Adrenal gland (tissue), 12 donors: ENCODE data around the gene KPNA5. TPM values are rescaled to one million over a fixed set of nuclear protein-coding genes. Genes with fewer than 3 reads are reported as not detected.
"Not testable (repeated sequence)": the region's sequence is repeated elsewhere in the genome, so short reads cannot be mapped to it uniquely, and the experiment has no call there.

ENCODE experiments used
- DNase-seq, 7 donors: peaks; one replicate each; pipeline ENCODE4 v3.0.0-alpha.2; 2019 to 2020
- H3K27ac ChIP-seq, 5 donors: fragments of 200-600 bp; sonication (generic) in 4 of 5; 1 replicate in 3 of 5; 2 replicates in 2 of 5; pipeline versions ENCODE4 v1.5.1 to v1.8.0; 2016 to 2020; ENCODE audit warnings: mild to moderate bottlenecking in 1 of 5
- H3K27me3 ChIP-seq: fragments of 200-600 bp; 2 replicates; pipeline ENCODE4 v1.8.0; 2021
- H3K36me3 ChIP-seq, 2 donors: fragments of 200-600 bp; replicated peaks in 1 of 2; 1 replicate in 1 of 2; 2 replicates in 1 of 2; pipeline versions ENCODE4 v1.5.1 to v1.8.0; 2018 to 2022
- H3K4me1 ChIP-seq, 2 donors: fragments of 200-600 bp; replicated peaks in 1 of 2; 1 replicate in 1 of 2; 2 replicates in 1 of 2; pipeline versions ENCODE4 v1.5.1 to v1.8.0; 2018 to 2021
- H3K4me3 ChIP-seq, 4 donors: fragments of 200-600 bp; sonication (generic) in 3 of 4; one replicate each; pipeline ENCODE4 v1.5.1; 2016 to 2018
- H3K9me3 ChIP-seq, 3 donors: fragments of 200-600 bp; sonication (generic) in 1 of 3; replicated peaks in 1 of 3; 1 replicate in 2 of 3; 2 replicates in 1 of 3; pipeline versions ENCODE4 v1.5.1 to v1.8.0; 2016 to 2021
- CTCF ChIP-seq, 6 experiments: fragments of 450-650 bp in 4 of 6; fragments of 200-600 bp in 2 of 6; sonication (generic) in 1 of 6; IDR thresholded peaks; 1 replicate in 5 of 6; 2 replicates in 1 of 6; pipeline versions ENCODE4 v1.5.1 to v1.8.0; 2016 to 2021; ENCODE audit warnings: antibody characterized with exemption in 6 of 6, mild to moderate bottlenecking in 2 of 6, moderate library complexity in 1 of 6
- POLR2A ChIP-seq, 2 donors: fragments of 450-650 bp; IDR thresholded peaks; one replicate each; pipeline ENCODE4 v1.6.1; 2017; ENCODE audit warnings: antibody characterized with exemption in 2 of 2, mild to moderate bottlenecking in 2 of 2, moderate library complexity in 1 of 2
- WGBS, 4 donors: extraction: QIAGEN DNeasy Blood & Tissue Kit in 2 of 4; methylation state at CpG; one replicate each; pipeline versions ENCODE4 v1.1.5 to v1.1.7; 2013 to 2017; 5-methylcytosine and 5-hydroxymethylcytosine counted together
- intact Hi-C, 2 donors: fragments of 100-400 bp; cut with DNase I; formaldehyde crosslinking; loops; one replicate each; pipeline versions ENCODE4 v1.14.1 to v1.15.0; 2022 to 2023
- polyA plus RNA-seq, 3 donors: library from polyadenylated mRNA; stranded (reverse); fragments of 200-250 nt in 2 of 3; fragments of 350-450 nt in 1 of 3; fragmentation: Illumina TruSeq in 1 of 3; extraction: RNeasy Lipid Tissue Mini Kit (QIAGEN cat#74804) in 1 of 3; gene quantifications; one replicate each; pipeline ENCODE4 v1.2.3, GENCODE V29; 2013 to 2014
- total RNA-seq, 9 donors: library from RNA; depleted of rRNA in 4 of 9; stranded (reverse); fragments of >200 nt in 4 of 9; fragments of 120-200 nt in 1 of 9; fragmentation: NEBNext Ultra II Directional in 1 of 9; extraction: Animal tissue kit (Norgen Biotek cat#: 25700) in 1 of 9; gene quantifications; one replicate each; pipeline versions ENCODE4 v1.1.0 to v1.2.4, GENCODE V29; 2013 to 2023
- donor health status: healthy with polysubstance abuse.
- donor health status: Bipolar disorder and iron deficiency.
- donor health status: DM: yes; HTN: yes; CAD: no.
- donor health status: DM: no; HTN: no; CAD: no.
- donor health status: DM: no; HTN: no; CAD: no.
- donor health status: DM: yes; HTN: yes; CAD: no.

The KPNA5 gene
- total and polyA plus RNA-seq, 12 donors: 2.7 to 31.6 (median 9.0) TPM

GRCh38 chr6:116695401-116695800 is 14.4 kb downstream of the KPNA5 start:
- no peak overlapping the region for H3K4me3 ChIP-seq
- H3K9me3 ChIP-seq: no peaks in the 10 kb centered on the region
- WGBS, 4 donors: 74 to 87% (median 82%) methylated on average over 2 of the region's 2 CpGs

GRCh38 chr6:116697480-116697879 is 16.5 kb downstream of the KPNA5 start:
- no peaks in the 10 kb centered on the region for H3K9me3 ChIP-seq
- no peak overlapping the region for H3K27ac ChIP-seq
- H3K4me3 ChIP-seq: no peak overlapping the region
- TF ChIP-seq CTCF (IDR thresholded peaks at IDR 0.05) (no peak), POLR2A (IDR thresholded peaks at IDR 0.05) (no peak)
- no peak for DNase-seq
- H3K4me1 ChIP-seq: peaks cover 0 to 8% of the 10 kb centered on the region in 2 donors
- intact Hi-C loops: no loop called here
- H3K36me3 ChIP-seq: no peaks in the 10 kb centered on the region
- H3K27me3 ChIP-seq: no peaks in the 10 kb centered on the region

More at GRCh38 chr6:116695401-116695800, 14.4 kb downstream of the KPNA5 start:
- no peak for TF ChIP-seq POLR2A (IDR thresholded peaks at IDR 0.05)
- TF ChIP-seq CTCF (IDR thresholded peaks at IDR 0.05): no peak
- Histone ChIP-seq H3K36me3 (no peaks in the 10 kb centered on the region), H3K27ac (no peak overlapping the region), H3K4me1 (peaks cover 0 to 8% of the 10 kb centered on the region in 2 donors), H3K27me3 (no peaks in the 10 kb centered on the region)
- intact Hi-C loops: no loop called here
- no peak for DNase-seq

- DNase-seq, H3K27ac ChIP-seq, intact Hi-C loops, H3K4me1 ChIP-seq, H3K4me3 ChIP-seq, H3K27me3 ChIP-seq, H3K9me3 ChIP-seq: not testable (repeated sequence)
- 95 to 100% (median 98%) methylated on average over 1 of the region's 1 CpG for WGBS, 4 donors
- H3K36me3 ChIP-seq: peaks cover 0 to 21% of the 10 kb centered on the region in 2 donors
Measured at GRCh38 chr6:116703888-116704287, 22.9 kb downstream of the KPNA5 start.

- Histone ChIP-seq H3K4me3 (no peak overlapping the region), H3K9me3 (no peaks in the 10 kb centered on the region), H3K4me1 (no peaks in the 10 kb centered on the region), H3K27me3 (no peaks in the 10 kb centered on the region), H3K36me3 (peaks cover 0 to 21% of the 10 kb centered on the region in 2 donors), H3K27ac (no peak overlapping the region)
- WGBS, 4 donors: 67 to 74% (median 71%) methylated on average over 1 of the region's 1 CpG
- intact Hi-C loops: no loop called here
- no peak for DNase-seq
- no peak for TF ChIP-seq CTCF (IDR thresholded peaks at IDR 0.05)
- no peak for TF ChIP-seq POLR2A (IDR thresholded peaks at IDR 0.05)
Measured at GRCh38 chr6:116705917-116706316, 24.9 kb downstream of the KPNA5 start.

GRCh38 chr6:116714296-116714695 is 33.3 kb downstream of the KPNA5 start:
- H3K9me3 ChIP-seq: peaks cover 0 to 4% (median 0%) of the 10 kb centered on the region in 3 donors
- WGBS, 4 donors: 88 to 100% (median 95%) methylated on average over 1 of the region's 1 CpG
- TF ChIP-seq POLR2A (IDR thresholded peaks at IDR 0.05) (no peak), CTCF (IDR thresholded peaks at IDR 0.05) (no peak)
- intact Hi-C loops: no loop called here
- no peaks in the 10 kb centered on the region for H3K27me3 ChIP-seq
- H3K4me1 ChIP-seq: no peaks in the 10 kb centered on the region
- H3K27ac ChIP-seq: no peak overlapping the region
- H3K4me3 ChIP-seq: no peak overlapping the region
- no peak for DNase-seq
- peaks cover 0 to 21% of the 10 kb centered on the region in 2 donors for H3K36me3 ChIP-seq
